A673 (cell line): Measurements from ENCODE around the gene OPRL1.

Experiments used
- CTCF ChIP-seq: fragments of 300-800, 200-600 bp; sonication (generic); conservative IDR thresholded peaks from 2 replicates; pipeline ENCODE4 v1.5.1; 2017; ENCODE audit warnings: low read depth, mild to moderate bottlenecking, antibody characterized with exemption, low read length, moderate library complexity, mixed read lengths
- EZH2 ChIP-seq: fragments of 200-600 bp; sonication (generic); IDR thresholded peaks from 2 replicates; pipeline ENCODE4 v1.6.1; 2017; ENCODE audit warnings: borderline replicate concordance, low read depth, mild to moderate bottlenecking, mixed read lengths, antibody characterized with exemption, low read length; ENCODE audit not compliant: poor library complexity, severe bottlenecking

- TF ChIP-seq CTCF (no peak), EZH2 (no peak)
Observed at GRCh38 chr20:64051561-64052325, 28.1 kb upstream of the OPRL1 start.
